ENCODE measurements around the gene ERICH4.

DNA sequence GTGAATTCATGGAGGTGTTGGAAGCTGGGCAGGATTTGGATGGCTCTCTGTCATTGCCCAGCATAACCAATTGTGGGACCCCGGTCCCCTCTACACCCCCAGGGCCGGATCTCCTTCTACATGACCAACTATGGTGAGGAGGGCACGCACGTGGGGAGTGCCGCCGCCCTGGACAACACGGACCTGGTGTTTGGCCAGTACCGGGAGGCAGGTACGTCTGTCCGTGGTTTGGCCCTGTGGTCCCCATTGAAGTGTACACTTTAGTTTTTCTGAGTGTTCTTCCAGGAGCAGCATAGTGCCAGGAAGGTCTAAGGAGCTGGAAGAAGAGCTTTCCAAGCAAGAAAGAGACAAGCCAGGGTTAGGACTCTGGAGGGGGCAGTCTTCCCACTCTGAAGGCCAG lies 29.0 kb upstream of the ERICH4 start:
- TF ChIP-seq EGR1 (IDR thresholded peaks at IDR 0.05; ENCODE audit: low read depth) (no peak), POLR2AphosphoS5 (IDR thresholded peaks at IDR 0.05; ENCODE audit: low read depth, low read length) (no peak), POLR2A (IDR thresholded peaks at IDR 0.05; ENCODE audit: borderline replicate concordance, extremely low read depth, insufficient read depth, insufficient read length) (no peak), EZH2 (IDR thresholded peaks at IDR 0.05) (no peak), JUND (IDR thresholded peaks at IDR 0.05) (no peak), RAD21 (IDR thresholded peaks at IDR 0.05; ENCODE audit: low read depth) (no peak), FOSL1 (IDR thresholded peaks at IDR 0.05; ENCODE audit: low read depth) (no peak), YY1 (IDR thresholded peaks at IDR 0.05; ENCODE audit: extremely low read depth, insufficient replicate concordance, low read depth, low read length) (no peak), EZH2phosphoT487 (IDR thresholded peaks at IDR 0.05; ENCODE audit: borderline replicate concordance) (no peak)
- TF ChIP-seq, protein P1, sequence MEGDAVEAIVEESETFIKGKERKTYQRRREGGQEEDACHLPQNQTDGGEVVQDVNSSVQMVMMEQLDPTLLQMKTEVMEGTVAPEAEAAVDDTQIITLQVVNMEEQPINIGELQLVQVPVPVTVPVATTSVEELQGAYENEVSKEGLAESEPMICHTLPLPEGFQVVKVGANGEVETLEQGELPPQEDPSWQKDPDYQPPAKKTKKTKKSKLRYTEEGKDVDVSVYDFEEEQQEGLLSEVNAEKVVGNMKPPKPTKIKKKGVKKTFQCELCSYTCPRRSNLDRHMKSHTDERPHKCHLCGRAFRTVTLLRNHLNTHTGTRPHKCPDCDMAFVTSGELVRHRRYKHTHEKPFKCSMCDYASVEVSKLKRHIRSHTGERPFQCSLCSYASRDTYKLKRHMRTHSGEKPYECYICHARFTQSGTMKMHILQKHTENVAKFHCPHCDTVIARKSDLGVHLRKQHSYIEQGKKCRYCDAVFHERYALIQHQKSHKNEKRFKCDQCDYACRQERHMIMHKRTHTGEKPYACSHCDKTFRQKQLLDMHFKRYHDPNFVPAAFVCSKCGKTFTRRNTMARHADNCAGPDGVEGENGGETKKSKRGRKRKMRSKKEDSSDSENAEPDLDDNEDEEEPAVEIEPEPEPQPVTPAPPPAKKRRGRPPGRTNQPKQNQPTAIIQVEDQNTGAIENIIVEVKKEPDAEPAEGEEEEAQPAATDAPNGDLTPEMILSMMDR (IDR thresholded peaks at IDR 0.05 in 2 of 3, conservative IDR thresholded peaks at IDR 0.05 in 1 of 3; ENCODE audit: borderline replicate concordance in 1 of 3, insufficient read depth in 1 of 3, low read depth in 2 of 3, low read length in 2 of 3), result no peak
- TF ChIP-seq, protein P2, sequence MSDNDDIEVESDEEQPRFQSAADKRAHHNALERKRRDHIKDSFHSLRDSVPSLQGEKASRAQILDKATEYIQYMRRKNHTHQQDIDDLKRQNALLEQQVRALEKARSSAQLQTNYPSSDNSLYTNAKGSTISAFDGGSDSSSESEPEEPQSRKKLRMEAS (IDR thresholded peaks at IDR 0.05), result no peak

Measured in HCT116 (cell line).